Measurements from ENCODE around the gene MAP3K5. TPM values are rescaled to one million over a fixed set of nuclear protein-coding genes. Genes with fewer than 3 reads are reported as not detected.

Gene MAP3K5
- total RNA-seq, 2 experiments from 2014 or later, result 9.2 to 11.0 TPM

DNA sequence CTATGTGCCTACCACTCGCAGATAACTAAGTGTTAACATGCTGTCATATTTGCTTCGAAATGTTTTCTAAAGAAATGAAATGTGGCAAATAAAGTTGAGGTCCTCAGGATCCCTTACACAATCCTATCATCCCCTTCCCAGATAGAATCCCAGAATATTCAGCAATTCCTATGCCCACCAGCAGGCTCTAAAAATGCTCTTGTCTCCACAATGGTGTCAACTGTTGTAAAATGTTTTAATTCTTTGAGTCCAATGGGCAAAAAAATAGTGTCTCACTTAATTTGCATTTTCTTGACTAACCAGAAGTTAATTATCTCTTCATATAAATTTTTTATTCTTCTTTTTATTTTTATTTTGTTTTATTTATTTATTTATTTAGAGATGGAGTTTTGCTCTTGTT is 138.2 kb downstream of the MAP3K5 start:
- CTCF ChIA-PET, result no interaction called here
- POLR2A ChIA-PET, result no interaction called here

DNA sequence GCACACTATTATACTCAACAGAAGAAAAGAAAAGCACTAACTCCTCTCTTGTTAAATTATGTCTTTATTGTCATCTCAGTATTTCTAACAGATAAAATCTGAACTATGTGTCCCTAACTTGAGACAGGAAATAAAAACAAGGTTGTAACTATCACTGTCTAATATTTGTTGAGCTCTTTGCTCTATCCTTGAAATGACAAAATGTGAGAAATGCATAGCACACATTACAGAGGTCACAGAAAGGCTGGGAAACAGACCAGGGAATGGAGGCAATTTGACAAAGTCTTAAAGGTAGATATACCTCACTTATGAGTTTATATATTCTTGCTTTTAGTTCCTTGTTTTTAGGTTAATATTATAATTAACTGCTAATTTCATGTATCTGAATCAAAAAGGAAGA is 139.6 kb downstream of the MAP3K5 start:
- ChIA-PET CTCF (no interaction called here), POLR2A (no interaction called here)

DNA sequence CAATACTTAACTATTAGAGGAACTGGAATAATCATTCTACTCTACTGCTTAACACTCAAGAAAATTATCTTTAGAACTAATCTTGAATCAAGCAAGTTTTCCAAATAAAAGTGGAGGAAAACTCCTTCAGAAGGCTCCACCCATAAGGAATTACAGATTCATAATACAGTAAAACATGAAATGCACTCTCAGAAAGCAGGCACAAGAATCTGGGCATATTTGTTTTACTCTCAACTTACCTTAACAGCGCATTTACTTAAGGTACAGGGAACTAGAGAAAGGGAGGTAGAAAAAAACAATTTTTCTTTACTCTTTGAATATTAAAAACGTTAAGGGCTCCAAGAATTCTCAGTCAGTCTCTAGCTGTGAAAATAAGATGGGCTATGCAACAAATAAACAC is 140.3 kb downstream of the MAP3K5 start:
- POLR2A ChIA-PET, result no interaction called here
- CTCF ChIA-PET, result interaction anchor here (2.1 kb wide), 1 partner anchor 140 kb away, joined by 9 read pairs; the partner anchor contains the start of gene MAP3K5

DNA sequence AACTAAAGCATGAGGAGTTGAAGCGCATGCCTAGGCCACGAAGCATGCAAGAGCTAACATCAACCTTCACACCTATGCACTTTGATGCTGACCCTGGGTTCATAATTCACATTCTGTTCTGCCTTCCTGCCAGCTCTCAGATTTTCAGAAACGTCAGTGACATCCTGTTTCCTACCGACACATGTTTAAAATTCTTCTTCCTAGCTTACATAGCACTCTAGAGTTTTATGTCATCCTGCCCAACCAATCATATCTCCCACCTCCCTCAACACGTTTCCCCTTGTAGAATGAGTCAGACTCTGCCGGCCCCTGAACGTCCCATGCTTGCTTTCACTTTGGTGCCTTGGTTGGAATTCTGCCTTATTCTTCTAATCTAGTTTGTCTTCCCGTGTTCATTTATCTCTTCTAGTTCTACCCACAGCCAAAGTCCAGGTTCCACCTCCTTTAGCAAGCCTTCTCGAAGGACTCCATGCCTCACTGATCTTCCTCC is 144.9 kb downstream of the MAP3K5 start:
- ChIA-PET CTCF (interaction anchor here (0.9 to 1.7 kb wide), 5 partner anchors 13 to 195 kb away, joined by 3 to 12 read pairs (median 3); partner anchors contain the start of gene MAP3K5), POLR2A (interaction anchor here (0.6 to 5.0 kb wide), 2 partner anchors 106 to 145 kb away, joined by 4 to 44 read pairs; partner anchors contain the start of gene MAP3K5)

DNA sequence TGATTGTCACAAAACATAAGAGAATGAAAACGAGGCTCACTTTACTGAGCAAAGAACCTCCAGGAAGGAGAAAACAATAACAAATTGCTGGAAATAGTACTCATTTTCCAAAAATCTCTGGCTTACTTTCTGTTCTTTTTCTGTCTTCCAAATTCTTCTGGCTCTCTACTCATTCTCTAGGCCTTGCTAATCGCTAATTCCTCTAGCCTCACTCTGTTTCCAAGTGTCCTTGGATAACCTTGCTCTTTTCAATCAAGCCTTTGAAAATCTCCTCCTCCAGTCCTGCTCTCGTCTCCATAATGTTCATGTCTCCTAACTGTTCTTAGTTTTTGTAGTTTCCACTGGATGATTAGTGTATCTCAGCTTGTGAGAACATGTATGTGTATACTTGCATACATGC is 145.9 kb downstream of the MAP3K5 start:
- POLR2A ChIA-PET, result interaction anchor here (0.5 to 5.0 kb wide), 2 partner anchors 77 to 146 kb away, joined by 6 to 44 read pairs; partner anchors contain the start of gene MAP3K5
- CTCF ChIA-PET, result interaction anchor here (0.9 to 5.6 kb wide), 6 partner anchors 53 to 196 kb away, joined by 3 to 86 read pairs (median 4); partner anchors contain the start of gene MAP3K5

DNA sequence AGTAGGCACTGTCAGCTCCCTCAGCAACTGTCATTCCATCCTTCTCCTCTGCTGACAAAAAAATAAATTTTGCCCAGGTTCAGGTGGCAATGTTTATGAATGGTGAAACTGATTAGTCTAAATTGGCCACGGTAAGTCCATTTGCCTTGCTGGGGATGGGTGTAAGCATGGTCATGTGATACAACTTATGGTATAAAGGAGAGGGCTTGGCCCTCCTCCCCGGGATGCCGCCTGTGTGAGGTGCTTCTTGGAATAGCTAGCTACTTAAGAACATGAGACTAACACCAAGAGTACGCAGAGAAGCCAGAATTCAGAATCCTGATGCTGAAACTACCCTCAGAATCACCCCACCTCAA is 147.7 kb downstream of the MAP3K5 start:
- CTCF ChIA-PET, result interaction anchor here (0.7 to 5.6 kb wide), 21 partner anchors 19 to 277 kb away, joined by 3 to 86 read pairs (median 4); partner anchors contain the start of genes MAP3K5, PEX7 and SLC35D3

DNA sequence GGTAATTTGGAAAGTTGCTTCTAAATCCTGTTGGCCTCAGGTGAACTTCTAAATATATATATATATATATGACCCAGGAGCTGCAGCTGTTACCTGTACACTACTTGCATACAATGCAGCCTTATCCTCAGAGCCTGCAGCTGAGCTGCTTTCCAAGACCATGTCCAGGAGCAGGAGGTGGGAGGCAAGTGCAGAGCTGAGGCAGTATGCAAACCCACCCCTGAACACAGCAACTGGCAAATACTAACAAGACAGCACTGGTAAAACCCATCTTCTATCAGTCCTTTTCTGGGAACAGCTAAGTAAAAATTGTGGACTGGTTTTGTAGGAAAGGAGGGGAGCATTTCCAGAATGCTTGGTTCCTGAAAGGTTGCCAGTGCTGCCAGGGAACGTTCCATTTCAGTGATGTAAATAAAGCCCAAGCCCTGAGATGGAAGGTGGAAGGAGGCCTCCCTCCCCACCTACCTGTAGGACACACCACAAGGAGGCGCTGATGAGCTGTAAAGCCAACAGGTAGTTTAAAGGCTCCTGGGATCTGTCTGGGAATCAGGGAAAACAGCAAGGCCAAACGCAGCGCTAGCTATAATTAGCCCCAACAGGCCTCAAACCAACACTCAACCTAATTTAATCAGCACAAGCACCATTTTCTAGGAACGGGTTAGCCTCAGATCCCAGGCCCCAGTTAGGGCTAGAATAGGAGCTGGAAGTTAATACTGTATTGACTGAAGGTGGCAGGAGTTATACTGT is 148.3 kb downstream of the MAP3K5 start:
- ChIA-PET POLR2A (interaction anchor here (0.5 to 5.0 kb wide), 2 partner anchors 63 to 148 kb away, joined by 3 to 44 read pairs; partner anchors contain the start of gene MAP3K5), CTCF (interaction anchor here (0.6 to 5.6 kb wide), 23 partner anchors 12 to 489 kb away, joined by 3 to 86 read pairs (median 4); partner anchors contain the start of genes MAP3K5, PEX7 and SLC35D3)

More for the DNA sequence above, 147.7 kb downstream of the MAP3K5 start:
- POLR2A ChIA-PET, result interaction anchor here (0.5 to 5.0 kb wide), 2 partner anchors 62 to 148 kb away, joined by 3 to 44 read pairs; partner anchors contain the start of gene MAP3K5

DNA sequence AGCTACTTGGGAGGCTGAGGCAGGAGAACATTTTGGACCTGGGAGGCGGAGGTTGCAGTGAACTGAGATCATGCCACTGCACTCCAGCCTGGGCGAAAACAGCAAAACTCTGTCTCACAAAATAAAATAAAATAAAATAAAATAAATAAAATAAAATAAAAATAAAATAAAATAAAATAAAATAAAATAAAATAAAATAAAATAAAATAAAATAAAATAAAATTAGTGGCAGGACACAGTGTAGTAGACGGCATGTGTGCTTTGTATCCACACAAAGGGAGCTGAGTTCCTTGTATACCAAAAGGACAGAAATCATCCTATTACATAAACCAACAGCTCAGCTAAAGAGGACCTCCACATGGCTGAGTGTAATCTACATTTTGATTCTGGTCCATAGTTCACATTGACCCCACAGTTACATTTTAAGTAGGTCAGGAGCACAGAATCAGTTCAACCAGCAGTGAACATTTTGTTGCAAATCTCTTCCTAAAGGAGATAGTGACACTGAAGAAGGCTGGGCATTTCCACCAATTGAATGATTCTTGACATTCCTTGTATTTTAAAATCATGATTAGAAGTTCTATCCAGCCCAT is 150.3 kb downstream of the MAP3K5 start:
- POLR2A ChIA-PET, result no interaction called here
- CTCF ChIA-PET, result interaction anchor here (5.6 kb wide), 1 partner anchor 150 kb away, joined by 86 read pairs; the partner anchor contains the start of gene MAP3K5

DNA sequence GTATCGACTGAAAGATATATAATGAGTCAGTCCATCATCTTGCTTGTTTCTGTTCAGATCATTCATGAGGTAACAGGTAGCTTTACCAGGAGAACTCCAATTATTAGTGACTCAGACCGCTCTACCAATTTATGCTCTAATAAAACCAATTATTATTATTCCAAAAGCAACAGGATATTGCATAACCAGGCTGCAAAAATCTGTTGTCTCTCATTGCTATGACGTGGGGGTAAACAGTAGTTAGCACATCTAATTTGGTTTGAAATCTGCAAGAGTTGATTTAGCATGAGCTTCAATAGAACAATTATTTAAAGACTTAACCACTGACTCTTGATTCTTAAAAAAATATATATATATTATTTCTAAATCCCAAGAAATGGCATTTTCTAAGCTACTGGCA is 151.1 kb downstream of the MAP3K5 start:
- ChIA-PET POLR2A (no interaction called here), CTCF (interaction anchor here (5.6 kb wide), 1 partner anchor 151 kb away, joined by 86 read pairs; the partner anchor contains the start of gene MAP3K5)

DNA sequence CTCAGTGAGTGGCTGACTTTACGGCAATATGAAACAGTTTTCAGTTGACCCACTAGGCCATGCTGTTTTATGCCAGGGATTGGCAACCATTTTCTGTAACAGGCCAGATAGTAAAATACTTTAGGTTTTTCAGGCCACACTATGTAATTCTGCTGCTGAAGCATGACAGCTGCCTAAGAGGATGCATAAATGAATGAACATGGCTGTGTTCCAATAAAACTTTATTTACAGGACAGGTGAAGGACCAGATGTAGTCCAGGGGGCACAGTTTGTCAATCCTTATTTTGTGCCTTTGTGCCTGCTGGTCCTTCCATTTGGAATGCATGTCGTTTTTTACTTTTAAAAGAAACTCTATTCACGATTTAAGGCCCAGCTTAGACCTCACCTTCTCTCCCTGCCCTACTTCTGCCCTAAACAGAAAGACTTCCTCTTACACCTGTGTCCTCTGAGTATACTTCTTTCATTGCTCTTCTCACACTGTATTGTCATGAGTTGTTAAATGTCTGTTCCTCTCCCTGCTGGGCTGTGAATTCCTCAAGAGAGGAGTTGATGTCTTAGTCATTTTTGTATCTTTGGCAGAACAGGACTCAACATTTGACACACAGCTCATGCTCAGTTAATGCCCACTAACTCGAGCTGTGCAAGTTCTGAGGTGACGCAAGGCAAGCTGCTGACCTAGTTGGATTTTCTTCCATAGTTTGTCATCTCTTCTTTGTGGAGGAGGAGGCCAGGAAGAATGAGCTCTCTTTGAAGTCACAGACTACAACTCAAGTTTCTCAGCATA is 152.0 kb downstream of the MAP3K5 start:
- CTCF ChIA-PET, result interaction anchor here (0.9 kb wide), 1 partner anchor 152 kb away, joined by 3 read pairs; the partner anchor contains the start of gene MAP3K5
- POLR2A ChIA-PET, result no interaction called here

DNA sequence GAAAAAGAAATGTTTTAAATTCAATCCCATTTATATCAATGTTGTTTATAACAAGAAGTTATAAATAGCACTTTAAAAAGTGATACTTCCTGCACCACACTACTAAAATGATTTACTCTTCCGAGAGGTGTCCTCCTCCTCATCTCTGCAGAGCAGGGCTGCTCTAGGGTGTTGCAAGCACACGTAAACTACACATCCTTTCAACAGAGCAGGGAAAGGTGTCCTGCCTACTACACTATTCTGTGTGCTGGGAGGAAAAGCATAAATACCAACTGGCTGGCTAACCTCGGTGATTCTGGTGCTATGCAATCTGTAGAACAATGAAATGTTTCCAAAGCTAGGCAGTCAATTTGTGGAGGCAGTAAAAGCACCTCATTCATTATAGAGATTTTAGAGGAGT is 152.6 kb downstream of the MAP3K5 start:
- CTCF ChIA-PET, result interaction anchor here (0.9 kb wide), 1 partner anchor 153 kb away, joined by 3 read pairs; the partner anchor contains the start of gene MAP3K5

DNA sequence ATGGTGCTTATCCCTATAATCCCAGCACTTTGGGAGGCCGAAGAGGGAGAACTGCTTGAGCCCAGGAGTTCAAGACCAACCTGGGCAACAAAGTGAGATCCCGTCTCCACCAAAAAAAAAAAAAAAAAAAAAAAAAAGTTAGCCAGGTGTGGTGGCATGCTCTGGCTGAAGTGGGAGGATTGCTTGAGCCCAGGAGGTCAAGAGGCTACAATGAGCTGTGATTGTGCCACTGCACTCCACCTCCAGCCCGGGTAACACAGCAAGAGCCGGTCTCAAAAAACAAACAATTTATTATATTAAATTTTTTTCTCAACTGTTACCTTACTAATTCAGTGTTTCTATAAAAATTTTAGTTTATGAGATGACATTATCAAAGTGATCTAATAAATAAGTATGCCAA is 156.7 kb downstream of the MAP3K5 start:
- POLR2A ChIA-PET, result interaction anchor here (1.6 kb wide), 1 partner anchor 157 kb away, joined by 5 read pairs; the partner anchor contains the start of gene MAP3K5

More for the DNA sequence above, 152.6 kb downstream of the MAP3K5 start:
- POLR2A ChIA-PET, result no interaction called here

DNA sequence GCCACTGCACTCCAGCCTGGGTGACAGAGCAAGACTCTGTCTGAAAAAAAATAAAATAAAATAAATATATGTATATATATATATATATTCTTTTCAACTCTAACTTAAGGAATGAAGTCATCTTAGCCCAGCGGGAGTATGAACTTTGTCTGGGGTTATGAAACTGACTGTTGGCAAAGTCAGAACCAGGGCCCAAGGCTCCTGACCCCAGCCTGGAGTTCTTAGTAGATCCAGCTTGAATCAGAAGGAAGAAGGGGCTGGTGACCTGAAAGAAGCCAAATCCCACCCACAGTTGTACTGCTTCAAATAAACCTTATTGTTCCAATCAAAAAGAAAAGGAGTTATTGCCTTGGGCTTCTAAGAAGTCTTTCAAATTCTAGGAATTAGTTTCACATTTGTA is 158.9 kb downstream of the MAP3K5 start:
- POLR2A ChIA-PET, result interaction anchor here (0.5 kb wide), 1 partner anchor 161 kb away, joined by 3 read pairs; no protein-coding TSS in a partner anchor
- CTCF ChIA-PET, result no interaction called here

More for the DNA sequence above, 156.7 kb downstream of the MAP3K5 start:
- CTCF ChIA-PET, result interaction anchor here (1.2 to 1.5 kb wide), 2 partner anchors 12 to 157 kb away, joined by 3 to 5 read pairs; partner anchors contain the start of gene MAP3K5

DNA sequence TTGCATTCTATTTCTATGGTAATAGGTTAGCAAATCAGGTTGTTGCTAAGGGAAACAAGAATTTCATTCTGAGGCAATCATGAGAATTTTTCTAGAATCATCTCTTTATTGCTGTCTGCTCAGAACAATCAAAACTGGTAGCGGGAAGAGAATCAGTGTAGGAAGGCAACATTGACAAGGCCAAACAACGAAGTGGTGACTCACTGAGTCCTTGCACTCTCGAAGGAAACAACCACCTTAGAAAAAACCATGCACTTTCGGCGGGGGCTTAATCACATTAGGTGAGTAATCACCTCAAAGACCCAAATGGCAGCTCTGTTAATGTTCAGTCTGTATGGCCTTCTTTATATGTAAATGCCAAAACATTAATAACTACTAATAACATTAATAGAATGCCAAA is 163.3 kb downstream of the MAP3K5 start:
- ChIA-PET POLR2A (no interaction called here), CTCF (interaction anchor here (1.1 kb wide), 1 partner anchor 163 kb away, joined by 4 read pairs; the partner anchor contains the start of gene MAP3K5)

DNA sequence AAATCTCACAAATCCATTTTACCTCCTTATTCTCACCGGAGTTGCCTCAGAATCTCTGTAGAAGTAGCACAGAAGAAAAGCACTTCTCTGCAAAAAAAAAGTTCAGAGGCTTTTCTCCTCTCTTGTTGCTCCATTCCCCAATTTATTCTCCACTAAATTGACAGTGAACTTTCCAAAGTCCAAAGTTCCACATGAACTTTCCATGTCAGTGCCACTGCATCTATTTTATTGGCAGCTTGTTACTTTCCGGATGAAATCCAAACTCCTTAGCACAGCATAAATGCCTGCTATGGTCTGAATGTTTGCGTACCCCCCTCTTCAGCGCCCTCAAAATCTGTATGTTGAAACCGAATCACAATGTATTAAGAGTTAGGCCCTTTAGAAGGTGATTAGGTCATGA is 165.1 kb downstream of the MAP3K5 start:
- CTCF ChIA-PET, result no interaction called here
- POLR2A ChIA-PET, result no interaction called here

DNA sequence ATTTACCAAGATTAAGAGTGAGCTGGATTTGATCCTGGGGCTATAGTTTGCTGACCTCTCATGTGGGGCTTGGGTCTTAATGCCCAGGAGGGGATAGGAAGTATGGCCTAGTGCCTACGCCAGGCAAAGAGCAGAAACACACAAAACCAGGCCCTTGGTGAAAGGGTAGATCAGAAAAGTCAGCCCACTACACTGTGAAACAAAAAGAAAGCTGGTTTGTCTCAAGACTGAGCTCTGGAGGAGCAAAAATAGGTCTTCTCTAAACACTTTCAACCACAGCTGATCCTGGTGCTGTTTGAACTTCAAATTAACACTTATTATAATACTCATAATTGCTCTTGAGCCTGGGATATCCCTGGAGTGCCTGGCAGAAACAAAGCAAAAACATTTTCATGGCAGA is 167.0 kb downstream of the MAP3K5 start:
- ChIA-PET POLR2A (no interaction called here), CTCF (no interaction called here)

DNA sequence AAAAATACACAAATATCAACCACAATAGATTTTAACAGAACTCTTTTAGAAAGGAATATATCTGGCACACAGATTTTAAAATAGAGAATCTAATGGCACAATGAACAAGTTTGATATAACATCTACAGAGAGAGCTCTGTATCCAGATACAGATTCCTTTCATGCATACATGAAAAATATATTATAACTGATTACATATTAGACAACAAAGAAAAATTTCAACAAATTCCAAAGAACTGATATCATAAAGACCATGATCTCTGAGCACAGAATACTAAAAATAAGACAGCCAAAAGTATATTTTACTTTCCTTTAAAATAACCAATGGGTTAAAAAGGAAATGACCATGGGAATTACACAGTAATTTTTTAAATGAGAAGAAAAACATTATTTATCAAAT is 167.9 kb downstream of the MAP3K5 start:
- ChIA-PET CTCF (no interaction called here), POLR2A (no interaction called here)

DNA sequence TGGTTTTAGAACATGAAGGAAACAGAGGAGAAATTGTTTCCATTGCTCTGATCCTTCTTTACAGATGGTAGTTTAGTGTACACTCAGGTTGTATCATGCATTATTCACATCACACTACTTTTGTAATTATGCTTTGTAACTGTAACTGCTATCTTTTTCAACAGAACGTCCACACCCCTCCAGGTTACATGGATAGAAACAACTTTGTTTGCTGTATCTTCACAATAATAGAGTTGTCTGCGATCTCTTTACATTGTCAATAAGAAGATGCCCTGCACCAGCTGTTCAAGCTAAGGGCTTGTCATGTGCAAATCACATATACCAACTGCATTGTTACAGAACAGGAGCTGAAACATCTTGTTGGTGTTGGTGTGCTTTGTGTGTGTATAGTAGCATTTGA is 174.2 kb downstream of the MAP3K5 start:
- CTCF ChIA-PET, result no interaction called here
- POLR2A ChIA-PET, result no interaction called here

DNA sequence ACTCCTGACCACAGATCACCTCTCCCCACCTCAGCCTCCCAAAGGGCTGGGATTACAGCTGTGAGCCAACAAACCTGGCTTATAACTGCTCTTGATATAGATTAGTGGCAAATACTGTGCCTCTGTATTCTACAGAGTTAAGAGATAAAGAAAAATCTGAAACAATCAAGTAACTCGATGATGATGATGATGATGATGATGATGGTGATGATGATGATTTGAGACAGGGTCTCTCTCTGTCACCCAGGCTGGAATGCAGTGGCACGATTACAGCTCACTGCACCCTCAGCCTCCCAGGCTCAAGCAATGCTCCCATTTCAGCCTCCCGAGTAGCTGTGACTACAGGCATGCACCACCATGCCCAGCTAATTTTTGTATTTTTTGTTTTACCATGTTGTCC is 175.8 kb downstream of the MAP3K5 start:
- ChIA-PET CTCF (no interaction called here), POLR2A (no interaction called here)

Measured in activated CD8-positive, alpha-beta memory T cell treated with anti-CD3 and anti-CD28 coated beads for 36 hours (primary cell).